Endothelial cell of umbilical vein (primary cell): ENCODE measurements around the gene ZNF616. TPM values are rescaled to one million over a fixed set of nuclear protein-coding genes. Genes with fewer than 3 reads are reported as not detected.

Experiments used
- BruUV-seq: library from RNA; stranded (reverse); fragments of 400-500 nt; replicated peaks from 2 replicates; lab custom pipeline; 2021; lab: Mats Ljungman, UMichigan
- CTCF ChIA-PET: fragments of 300-600, 350-600 bp; sonication (Branson Sonifier 250); formaldehyde crosslinking; loops from one replicate; lab custom pipeline; 2021; ENCODE audit warnings: antibody characterized with exemption, inconsistent platforms; lab: Charles Lee
- POLR2A ChIA-PET: fragments of 300-600, 350-600 bp; sonication (Branson Sonifier 250); formaldehyde crosslinking; loops from one replicate; lab custom pipeline; 2021; ENCODE audit warnings: antibody characterized with exemption, inconsistent platforms; lab: Charles Lee
- DNase-seq: peaks from one replicate; pipeline ENCODE4 v3.0.0-alpha.2; 2011; ENCODE audit warnings: low read depth, low spot score
- FAIRE-seq: peaks from 2 replicates; lab custom pipeline; 2011; peaks lifted over from hg19 to GRCh38; lab: Jason Lieb, UNC
- H2AFZ ChIP-seq: 2 replicates; pipeline ENCODE4 v1.6.0; 2012; ENCODE audit warnings: low read depth, low read length, control low read depth, inconsistent platforms
- H3K27ac ChIP-seq: 2 replicates; pipeline ENCODE4 v1.5.1; 2011; ENCODE audit warnings: low read depth, mild to moderate bottlenecking, control low read depth, low read length, moderate library complexity; ENCODE audit not compliant: insufficient read depth
- H3K27me3 ChIP-seq, 2 experiments: 2 replicates each; pipeline versions ENCODE4 v1.6.0 to v1.6.1; 2011; ENCODE audit warnings: low read length in 2 of 2, mixed read lengths in 1 of 2; ENCODE audit not compliant: control insufficient read depth in 2 of 2, insufficient read depth in 2 of 2
- H3K36me3 ChIP-seq, 2 experiments: 2 replicates in 1 of 2; 3 replicates in 1 of 2; pipeline ENCODE4 v1.5.1; 2011; ENCODE audit warnings: low read length in 2 of 2, mild to moderate bottlenecking in 1 of 2, moderate library complexity in 1 of 2; ENCODE audit not compliant: control insufficient read depth in 2 of 2, insufficient read depth in 2 of 2; ENCODE audit errors: extremely low read depth in 1 of 2
- H3K4me1 ChIP-seq: 3 replicates; pipeline ENCODE4 v1.5.1; 2011; ENCODE audit warnings: mild to moderate bottlenecking, low read length; ENCODE audit not compliant: control insufficient read depth, insufficient read depth; ENCODE audit errors: extremely low read depth
- H3K4me2 ChIP-seq: 2 replicates; pipeline ENCODE4 v1.6.1; 2011; ENCODE audit warnings: low read length, control low read depth, mixed read lengths; ENCODE audit not compliant: insufficient read depth
- H3K4me3 ChIP-seq, 3 experiments: fragments of 200-600 bp in 1 of 3; sonication (generic), shearing (Covaris generic) in 1 of 3; replicated peaks in 1 of 3; 2 replicates each; pipeline ENCODE4 v1.5.1; 2011 to 2016; ENCODE audit warnings: control low read depth in 3 of 3, low read length in 3 of 3, mild to moderate bottlenecking in 2 of 3, inconsistent platforms in 1 of 3, low read depth in 1 of 3, moderate library complexity in 1 of 3; ENCODE audit not compliant: insufficient read depth in 1 of 3
- H3K79me2 ChIP-seq: 2 replicates; pipeline ENCODE4 v1.6.0; 2012; ENCODE audit warnings: low read length, inconsistent platforms; ENCODE audit not compliant: control insufficient read depth, insufficient read depth
- H3K9ac ChIP-seq: replicated peaks from 2 replicates; pipeline ENCODE3; 2011; ENCODE audit warnings: low read length, control low read depth; ENCODE audit not compliant: insufficient read depth; ENCODE audit errors: extremely low read depth
- H3K9me1 ChIP-seq: replicated peaks from 3 replicates; pipeline ENCODE4 v1.6.0; 2011; ENCODE audit warnings: mild to moderate bottlenecking, low read length; ENCODE audit not compliant: control insufficient read depth, insufficient read depth; ENCODE audit errors: extremely low read depth
- H3K9me3 ChIP-seq: replicated peaks from 2 replicates; pipeline ENCODE4 v1.5.1; 2012; ENCODE audit warnings: low read length, inconsistent platforms; ENCODE audit not compliant: control insufficient read depth, insufficient read depth
- H4K20me1 ChIP-seq: replicated peaks from 2 replicates; pipeline ENCODE3; 2011; ENCODE audit warnings: mild to moderate bottlenecking, low read length; ENCODE audit not compliant: control insufficient read depth, insufficient read depth; ENCODE audit errors: extremely low read depth
- EZH2 ChIP-seq: IDR thresholded peaks from 2 replicates; pipeline ENCODE4 v1.6.1; 2012; ENCODE audit warnings: borderline replicate concordance, low read depth, mild to moderate bottlenecking, moderate library complexity, low read length, inconsistent platforms; ENCODE audit not compliant: severe bottlenecking
- FOS ChIP-seq: IDR thresholded peaks from 2 replicates; pipeline ENCODE4 v1.6.1; 2011; ENCODE audit warnings: mild to moderate bottlenecking, low read length, moderate library complexity, borderline replicate concordance; ENCODE audit not compliant: insufficient read depth
- GATA2 ChIP-seq: IDR thresholded peaks from 2 replicates; pipeline ENCODE4 v1.7.0; 2011; ENCODE audit warnings: low read depth, mild to moderate bottlenecking, moderate library complexity, mixed read lengths, low read length; ENCODE audit not compliant: insufficient read length, insufficient read depth
- dilution Hi-C: fragments of 300-500 bp; cut with MboI; formaldehyde crosslinking; loops from one replicate; pipeline ENCODE4 v1.15.0; 2019; ENCODE audit warnings: low sequenced_read_pairs; ENCODE audit not compliant: extremely low pct_ligation_motif_present
- intact Hi-C: fragments of 100-400 bp; cut with micrococcal nuclease; formaldehyde crosslinking; loops from one replicate; pipeline ENCODE4 v1.10.0; 2022
- polyA plus RNA-seq, 4 experiments: library from polyadenylated mRNA; depleted of rRNA in 3 of 4; stranded (reverse) in 3 of 4; unstranded in 1 of 4; fragments of >200 nt; gene quantifications; 2 replicates each; pipeline versions ENCODE4 v1.2.1 to v1.2.3, GENCODE V29; 2011 to 2012; ENCODE audit warnings: missing spikeins in 1 of 4
- total RNA-seq: library from RNA; stranded (reverse); gene quantifications from 2 replicates; pipeline ENCODE4 v1.2.3, GENCODE V29; 2021
- TF ChIP-seq, protein P1 (sequence below): IDR thresholded peaks from 2 replicates; pipeline ENCODE4 v1.6.1; 2011; ENCODE audit not compliant: insufficient read depth, insufficient read length
- TF ChIP-seq, protein P2 (sequence below), 2 donors: IDR thresholded peaks; 1 replicate in 1 of 2; 2 replicates in 1 of 2; pipeline ENCODE4 v1.5.1; 2011; ENCODE audit warnings: low read length in 2 of 2, mild to moderate bottlenecking in 2 of 2, moderate library complexity in 2 of 2, control low read depth in 1 of 2, inconsistent platforms in 1 of 2, low read depth in 1 of 2; ENCODE audit not compliant: insufficient read depth in 1 of 2; ENCODE audit errors: extremely low read depth in 1 of 2

ZNF616 gene
- total and polyA plus RNA-seq, 2 donors (not counting 3 experiments of a cell fraction or from before 2014, with no cell fraction given), result 1.7 to 9.1 TPM

DNA sequence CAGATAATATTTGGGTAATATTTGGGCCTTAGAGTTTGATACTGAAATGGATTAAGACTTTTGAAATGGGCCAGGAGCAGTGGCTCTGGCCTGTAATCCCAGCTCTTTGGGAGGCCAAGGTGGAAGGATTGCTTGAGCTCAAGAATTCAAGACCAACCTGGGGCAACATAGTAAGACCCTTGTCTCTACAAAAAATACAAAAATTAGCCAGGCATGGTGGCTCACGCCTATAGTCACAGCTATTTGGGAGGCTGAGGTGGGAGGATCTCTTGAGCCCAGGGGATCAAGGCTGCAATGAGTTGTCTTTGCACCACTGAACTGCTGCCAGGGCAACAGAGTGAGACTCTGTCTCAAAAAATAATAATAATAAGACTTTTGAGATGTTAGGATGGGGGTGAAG is 32.6 kb upstream of the ZNF616 start:
- FAIRE-seq (no peak), DNase-seq (no peak)
- no TSS peak for BruUV-seq
- Histone ChIP-seq H3K9ac (no peak overlapping the region), H4K20me1 (no peaks in the 10 kb centered on the region), H3K27ac (no peak overlapping the region), H3K4me3 (no peak overlapping the region), H3K27me3 (no peaks in the 10 kb centered on the region), H2AFZ (peak overlapping the region; percentile 98), H3K4me1 (peaks cover 4% of the 10 kb centered on the region), H3K79me2 (no peaks in the 10 kb centered on the region), H3K36me3 (peaks cover 0 to 3% of the 10 kb centered on the region in 2 experiments), H3K9me1 (no peaks in the 10 kb centered on the region), H3K4me2 (no peak overlapping the region), H3K9me3 (no peaks in the 10 kb centered on the region)
- ChIA-PET CTCF (interaction anchor here (1.3 kb wide), 1 partner anchor 12 kb away, joined by 3 read pairs; no protein-coding TSS in a partner anchor), POLR2A (interaction anchor here (1.3 kb wide), 1 partner anchor 17 kb away, joined by 6 read pairs; the partner anchor contains the start of gene PPP2R1A)
- intact Hi-C loops, result no loop called here
- dilution Hi-C loops, result no loop called here
- TF ChIP-seq, protein P1, sequence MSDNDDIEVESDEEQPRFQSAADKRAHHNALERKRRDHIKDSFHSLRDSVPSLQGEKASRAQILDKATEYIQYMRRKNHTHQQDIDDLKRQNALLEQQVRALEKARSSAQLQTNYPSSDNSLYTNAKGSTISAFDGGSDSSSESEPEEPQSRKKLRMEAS, result no peak
- TF ChIP-seq EZH2 (no peak), FOS (no peak), GATA2 (no peak)
- TF ChIP-seq, protein P2, sequence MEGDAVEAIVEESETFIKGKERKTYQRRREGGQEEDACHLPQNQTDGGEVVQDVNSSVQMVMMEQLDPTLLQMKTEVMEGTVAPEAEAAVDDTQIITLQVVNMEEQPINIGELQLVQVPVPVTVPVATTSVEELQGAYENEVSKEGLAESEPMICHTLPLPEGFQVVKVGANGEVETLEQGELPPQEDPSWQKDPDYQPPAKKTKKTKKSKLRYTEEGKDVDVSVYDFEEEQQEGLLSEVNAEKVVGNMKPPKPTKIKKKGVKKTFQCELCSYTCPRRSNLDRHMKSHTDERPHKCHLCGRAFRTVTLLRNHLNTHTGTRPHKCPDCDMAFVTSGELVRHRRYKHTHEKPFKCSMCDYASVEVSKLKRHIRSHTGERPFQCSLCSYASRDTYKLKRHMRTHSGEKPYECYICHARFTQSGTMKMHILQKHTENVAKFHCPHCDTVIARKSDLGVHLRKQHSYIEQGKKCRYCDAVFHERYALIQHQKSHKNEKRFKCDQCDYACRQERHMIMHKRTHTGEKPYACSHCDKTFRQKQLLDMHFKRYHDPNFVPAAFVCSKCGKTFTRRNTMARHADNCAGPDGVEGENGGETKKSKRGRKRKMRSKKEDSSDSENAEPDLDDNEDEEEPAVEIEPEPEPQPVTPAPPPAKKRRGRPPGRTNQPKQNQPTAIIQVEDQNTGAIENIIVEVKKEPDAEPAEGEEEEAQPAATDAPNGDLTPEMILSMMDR (IDR thresholded peaks at IDR 0.05; ENCODE audit: extremely low read depth in 1 of 2, insufficient read depth in 1 of 2, low read depth in 1 of 2, low read length in 2 of 2), result no peak
